ENCODE results near the gene XKR7. TPM values are rescaled to one million over a fixed set of nuclear protein-coding genes. Genes with fewer than 3 reads are reported as not detected.

Gene XKR7
- total RNA-seq, 1 donor = under 0.01 TPM

GRCh38 chr20:31972471-31973021 lies 4.6 kb downstream of the XKR7 start:
- peaks cover 30% of the 10 kb centered on the region for H3K27me3 ChIP-seq (ENCODE audit: insufficient read depth, low read length)

GRCh38 chr20:31974296-31974695 lies 6.3 kb downstream of the XKR7 start:
- DNase-seq (ENCODE audit: insufficient read length, low spot score, missing footprints) = no peak
- H3K79me2 ChIP-seq (ENCODE audit: insufficient read depth, low read length) = no peaks in the 10 kb centered on the region

More at GRCh38 chr20:31972471-31973021, 4.6 kb downstream of the XKR7 start:
- no peaks in the 10 kb centered on the region for H3K9me3 ChIP-seq (ENCODE audit: low read depth, low read length)
- no peaks in the 10 kb centered on the region for H3K79me2 ChIP-seq (ENCODE audit: insufficient read depth, low read length)
- H3K36me3 ChIP-seq (ENCODE audit: insufficient read depth, low read length) = no peaks in the 10 kb centered on the region
- H2AFZ ChIP-seq (ENCODE audit: low read length) = no peak overlapping the region
- H3K4me3 ChIP-seq (ENCODE audit: insufficient read depth, low read length) = no peak overlapping the region
- H4K20me1 ChIP-seq (ENCODE audit: insufficient read depth, low read length) = no peaks in the 10 kb centered on the region
- no peak for TF ChIP-seq CTCF (IDR thresholded peaks at IDR 0.05; ENCODE audit: extremely low read depth, low read depth, low read length)
- no peak for DNase-seq (ENCODE audit: insufficient read length, low spot score, missing footprints)
- no peaks in the 10 kb centered on the region for H3K4me1 ChIP-seq (ENCODE audit: insufficient read depth, low read length)
- no peak overlapping the region for H3K27ac ChIP-seq (ENCODE audit: low read depth, low read length)
- H3K4me2 ChIP-seq (ENCODE audit: insufficient read depth, low read length) = no peak overlapping the region

GRCh38 chr20:31974951-31975487 lies 7.1 kb downstream of the XKR7 start:
- Histone ChIP-seq H3K4me2 (ENCODE audit: insufficient read depth, low read length) (no peak overlapping the region), H3K4me1 (ENCODE audit: insufficient read depth, low read length) (no peaks in the 10 kb centered on the region), H3K79me2 (ENCODE audit: insufficient read depth, low read length) (no peaks in the 10 kb centered on the region), H4K20me1 (ENCODE audit: insufficient read depth, low read length) (no peaks in the 10 kb centered on the region), H3K9me3 (ENCODE audit: low read depth, low read length) (no peaks in the 10 kb centered on the region), H3K27ac (ENCODE audit: low read depth, low read length) (no peak overlapping the region), H3K4me3 (ENCODE audit: insufficient read depth, low read length) (no peak overlapping the region), H3K27me3 (ENCODE audit: insufficient read depth, low read length) (peaks cover 26% of the 10 kb centered on the region), H2AFZ (ENCODE audit: low read length) (no peak overlapping the region), H3K36me3 (ENCODE audit: insufficient read depth, low read length) (no peaks in the 10 kb centered on the region)
- DNase-seq (ENCODE audit: insufficient read length, low spot score, missing footprints) = no peak
- no peak for TF ChIP-seq CTCF (IDR thresholded peaks at IDR 0.05; ENCODE audit: extremely low read depth, low read depth, low read length)

More at GRCh38 chr20:31974296-31974695, 6.3 kb downstream of the XKR7 start:
- H3K9me3 ChIP-seq (ENCODE audit: low read depth, low read length) = no peaks in the 10 kb centered on the region
- H2AFZ ChIP-seq (ENCODE audit: low read length) = no peak overlapping the region
- no peak overlapping the region for H3K27ac ChIP-seq (ENCODE audit: low read depth, low read length)
- no peaks in the 10 kb centered on the region for H3K36me3 ChIP-seq (ENCODE audit: insufficient read depth, low read length)
- peaks cover 30% of the 10 kb centered on the region for H3K27me3 ChIP-seq (ENCODE audit: insufficient read depth, low read length)
- no peaks in the 10 kb centered on the region for H4K20me1 ChIP-seq (ENCODE audit: insufficient read depth, low read length)
- TF ChIP-seq CTCF (IDR thresholded peaks at IDR 0.05; ENCODE audit: extremely low read depth, low read depth, low read length) = no peak
- no peak overlapping the region for H3K4me3 ChIP-seq (ENCODE audit: insufficient read depth, low read length)
- H3K4me2 ChIP-seq (ENCODE audit: insufficient read depth, low read length) = no peak overlapping the region
- H3K4me1 ChIP-seq (ENCODE audit: insufficient read depth, low read length) = no peaks in the 10 kb centered on the region

GRCh38 chr20:31975874-31976273 lies 7.9 kb downstream of the XKR7 start:
- Histone ChIP-seq H3K79me2 (ENCODE audit: insufficient read depth, low read length) (no peaks in the 10 kb centered on the region), H3K36me3 (ENCODE audit: insufficient read depth, low read length) (no peaks in the 10 kb centered on the region), H3K27ac (ENCODE audit: low read depth, low read length) (no peak overlapping the region), H2AFZ (ENCODE audit: low read length) (no peak overlapping the region), H3K4me1 (ENCODE audit: insufficient read depth, low read length) (no peaks in the 10 kb centered on the region), H3K4me2 (ENCODE audit: insufficient read depth, low read length) (no peak overlapping the region), H3K27me3 (ENCODE audit: insufficient read depth, low read length) (peaks cover 24% of the 10 kb centered on the region), H3K4me3 (ENCODE audit: insufficient read depth, low read length) (no peak overlapping the region), H4K20me1 (ENCODE audit: insufficient read depth, low read length) (no peaks in the 10 kb centered on the region), H3K9me3 (ENCODE audit: low read depth, low read length) (no peaks in the 10 kb centered on the region)
- DNase-seq (ENCODE audit: insufficient read length, low spot score, missing footprints) = no peak
- no peak for TF ChIP-seq CTCF (IDR thresholded peaks at IDR 0.05; ENCODE audit: extremely low read depth, low read depth, low read length)

All from osteoblast (primary cell).